Tibial artery (tissue), 4 donors: ENCODE data around the gene C1GALT1.

Source experiments
- DNase-seq, 2 donors: peaks; one replicate each; pipeline ENCODE4 v3.0.0-alpha.2; 2019
- H3K27ac ChIP-seq, 2 donors: fragments of 200-600 bp; sonication (generic) in 1 of 2; 1 replicate in 1 of 2; 2 replicates in 1 of 2; pipeline ENCODE4 v1.5.1; 2018 to 2019; ENCODE audit warnings: mild to moderate bottlenecking in 1 of 2
- H3K27me3 ChIP-seq, 2 donors: fragments of 200-600 bp; sonication (generic) in 1 of 2; one replicate each; pipeline versions ENCODE4 v1.5.1 to v1.6.0; 2016 to 2019
- H3K36me3 ChIP-seq, 3 donors: fragments of 200-600 bp; sonication (generic) in 2 of 3; one replicate each; pipeline ENCODE4 v1.5.1; 2016 to 2019; ENCODE audit warnings: mild to moderate bottlenecking in 2 of 3
- H3K4me1 ChIP-seq, 4 donors: fragments of 200-600 bp; sonication (generic) in 2 of 4; 1 replicate in 3 of 4; 2 replicates in 1 of 4; pipeline ENCODE4 v1.5.1; 2016 to 2019
- H3K4me3 ChIP-seq, 2 donors: fragments of 200-600 bp; sonication (generic) in 1 of 2; 1 replicate in 1 of 2; 2 replicates in 1 of 2; pipeline ENCODE4 v1.5.1; 2018 to 2019; ENCODE audit warnings: mild to moderate bottlenecking in 2 of 2
- H3K9me3 ChIP-seq, 3 donors: fragments of 200-600 bp; sonication (generic) in 1 of 3; one replicate each; pipeline ENCODE4 v1.5.1; 2016 to 2019
- CTCF ChIP-seq, 2 experiments: fragments of 200-600 bp in 1 of 2; fragments of 450-650 bp in 1 of 2; IDR thresholded peaks; one replicate each; pipeline ENCODE4 v1.5.1; 2017 to 2019; ENCODE audit warnings: antibody characterized with exemption in 2 of 2, mild to moderate bottlenecking in 1 of 2, moderate library complexity in 1 of 2
- intact Hi-C: fragments of 100-400 bp; cut with DNase I; formaldehyde crosslinking; loops from one replicate; pipeline ENCODE4 v1.15.0; 2023; ENCODE audit warnings: low total_unique reads

Gene C1GALT1

DNA sequence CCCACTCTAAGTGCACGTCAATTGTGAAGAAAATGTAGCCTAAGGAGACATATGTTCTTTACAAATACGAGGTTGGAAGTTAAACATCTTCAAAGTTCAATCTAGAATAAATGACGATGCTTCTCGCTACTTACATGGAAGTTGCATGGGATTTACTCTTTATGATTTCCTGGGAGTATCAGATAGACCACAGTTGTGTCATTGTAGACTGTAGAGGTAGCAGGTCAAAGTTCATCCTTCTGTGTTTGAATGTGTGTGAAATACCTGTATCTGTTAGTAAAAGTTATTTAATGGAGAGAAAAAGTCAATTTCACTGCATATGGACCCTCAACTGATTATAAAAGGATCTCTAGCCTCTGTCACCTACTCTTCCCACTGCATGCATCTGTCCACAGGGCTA lies 112.6 kb downstream of the C1GALT1 start:
- H3K27me3 ChIP-seq: no peaks in the 10 kb centered on the region
- no peaks in the 10 kb centered on the region for H3K9me3 ChIP-seq
- H3K4me3 ChIP-seq: no peak overlapping the region
- TF ChIP-seq CTCF (IDR thresholded peaks at IDR 0.05): no peak
- intact Hi-C loops: no loop called here
- no peaks in the 10 kb centered on the region for H3K36me3 ChIP-seq
- no peaks in the 10 kb centered on the region for H3K4me1 ChIP-seq
- no peak for DNase-seq
- H3K27ac ChIP-seq: no peak overlapping the region
